Measurements from ENCODE around the gene PRTFDC1. TPM values are rescaled to one million over a fixed set of nuclear protein-coding genes. Genes with fewer than 3 reads are reported as not detected.

The PRTFDC1 gene
- total RNA-seq, 5 donors from 2014 or later (not counting 1 experiment from before 2014, with no cell fraction given) = 0.43 to 1.5 (median 0.76) TPM

DNA sequence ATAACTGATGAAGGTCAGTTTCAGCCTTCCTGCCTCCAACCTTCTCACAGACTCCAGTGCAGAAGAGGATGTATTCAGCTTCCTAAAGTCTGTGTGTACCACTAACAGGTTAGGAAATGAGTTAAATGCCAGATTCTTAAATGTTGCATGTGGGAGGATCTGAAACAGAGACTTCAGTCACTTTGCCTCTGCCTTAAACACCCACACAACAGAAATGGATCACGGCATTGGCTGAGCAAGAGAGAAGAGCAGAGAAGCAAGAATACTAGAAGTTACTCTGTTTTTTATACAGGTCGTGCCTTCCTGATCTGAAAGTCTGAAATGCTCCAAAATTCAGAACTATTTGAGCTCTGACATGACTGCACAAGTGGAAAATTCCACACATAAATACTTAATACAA, 129.8 kb downstream of the PRTFDC1 start:
- Histone ChIP-seq H3K27ac (ENCODE audit: low read length) (no peak overlapping the region), H3K4me1 (ENCODE audit: control insufficient read depth in 1 of 2, extremely low read depth in 1 of 2, insufficient read depth in 2 of 2, low read length in 2 of 2) (peaks cover 0 to 4% of the 10 kb centered on the region in 2 experiments), H3K4me3 (ENCODE audit: control insufficient read depth in 1 of 2, extremely low read depth in 1 of 2, low read length in 1 of 2) (no peak overlapping the region), H3K27me3 (replicated peaks in 1 of 2; ENCODE audit: control insufficient read depth in 2 of 2, extremely low read depth in 1 of 2, insufficient read depth in 2 of 2, low read length in 1 of 2) (no peaks in the 10 kb centered on the region), H3K36me3 (ENCODE audit: control insufficient read depth in 2 of 2, extremely low read depth in 1 of 2, insufficient read depth in 1 of 2, low read length in 1 of 2) (no peaks in the 10 kb centered on the region), H3K9me3 (no peaks in the 10 kb centered on the region)
- no peaks in the 10 kb centered on the region for H3K9me3 Mint-ChIP-seq
- H3K4me1 Mint-ChIP-seq = peaks cover 37 to 44% (median 41%) of the 10 kb centered on the region in 3 donors
- H3K27ac Mint-ChIP-seq = peak overlapping the region; percentile 23 to 56
- POLR2A ChIA-PET = no interaction called here
- no CpG with 5 or more reads among the region's 2 CpGs for WGBS (ENCODE audit: insufficient coverage)
- ATAC-seq (replicated peaks in 1 of 4) (peak in 1 of 4 experiments; percentile 13), DNase-seq (no peak)
- no peaks in the 10 kb centered on the region for H3K36me3 Mint-ChIP-seq
- H3K27me3 Mint-ChIP-seq = no peaks in the 10 kb centered on the region
- CTCF ChIA-PET = no interaction called here
- no peak overlapping the region for H3K4me3 Mint-ChIP-seq

DNA sequence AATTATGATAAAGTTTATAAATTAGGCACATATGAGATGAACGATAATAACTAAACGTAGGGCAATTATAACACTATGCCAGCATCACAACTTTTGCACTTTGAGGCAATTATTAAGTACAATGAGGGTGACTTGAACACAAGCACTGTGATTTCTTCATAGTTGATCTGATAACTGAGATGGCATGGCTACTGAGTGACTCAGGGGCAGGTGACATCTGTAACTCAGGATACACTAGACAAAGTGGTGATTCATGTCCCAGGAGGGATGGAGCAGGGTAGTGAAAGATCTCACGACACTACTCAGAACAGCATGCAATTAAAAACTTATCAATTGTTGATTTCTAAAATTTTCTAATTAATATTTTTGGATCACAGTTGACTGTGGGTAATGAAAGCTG, 130.4 kb downstream of the PRTFDC1 start:
- H3K9me3 ChIP-seq = no peaks in the 10 kb centered on the region
- ATAC-seq (replicated peaks in 1 of 4) = peak in 2 of 4 experiments; percentile 41 to 52
- H3K27ac ChIP-seq (ENCODE audit: low read length) = no peak overlapping the region
- Mint-ChIP-seq H3K4me1 (peaks cover 37 to 44% (median 39%) of the 10 kb centered on the region in 3 donors), H3K27ac (peak overlapping the region in 1 of 2 donors; percentile 56), H3K4me3 (no peak overlapping the region), H3K9me3 (no peaks in the 10 kb centered on the region), H3K36me3 (no peaks in the 10 kb centered on the region), H3K27me3 (no peaks in the 10 kb centered on the region)
- no CpG with 5 or more reads among the region's 3 CpGs for WGBS (ENCODE audit: insufficient coverage)
- no peaks in the 10 kb centered on the region for H3K27me3 ChIP-seq (replicated peaks in 1 of 2; ENCODE audit: control insufficient read depth in 2 of 2, extremely low read depth in 1 of 2, insufficient read depth in 2 of 2, low read length in 1 of 2)
- no peak overlapping the region for H3K4me3 ChIP-seq (ENCODE audit: control insufficient read depth in 1 of 2, extremely low read depth in 1 of 2, low read length in 1 of 2)
- ChIA-PET CTCF (no interaction called here), POLR2A (no interaction called here)
- DNase-seq = no peak
- peaks cover 0 to 4% of the 10 kb centered on the region in 2 experiments for H3K4me1 ChIP-seq (ENCODE audit: control insufficient read depth in 1 of 2, extremely low read depth in 1 of 2, insufficient read depth in 2 of 2, low read length in 2 of 2)
- H3K36me3 ChIP-seq (ENCODE audit: control insufficient read depth in 2 of 2, extremely low read depth in 1 of 2, insufficient read depth in 1 of 2, low read length in 1 of 2) = no peaks in the 10 kb centered on the region

GRCh38 chr10:24816868-24817396, 135.5 kb downstream of the PRTFDC1 start:
- Histone ChIP-seq H3K27ac (ENCODE audit: low read length) (no peak overlapping the region), H3K4me1 (ENCODE audit: control insufficient read depth in 1 of 2, extremely low read depth in 1 of 2, insufficient read depth in 2 of 2, low read length in 2 of 2) (peaks cover 0 to under 1% of the 10 kb centered on the region in 2 experiments), H3K4me3 (ENCODE audit: control insufficient read depth in 1 of 2, extremely low read depth in 1 of 2, low read length in 1 of 2) (no peak overlapping the region), H3K36me3 (ENCODE audit: control insufficient read depth in 2 of 2, extremely low read depth in 1 of 2, insufficient read depth in 1 of 2, low read length in 1 of 2) (no peaks in the 10 kb centered on the region), H3K27me3 (replicated peaks in 1 of 2; ENCODE audit: control insufficient read depth in 2 of 2, extremely low read depth in 1 of 2, insufficient read depth in 2 of 2, low read length in 1 of 2) (no peaks in the 10 kb centered on the region), H3K9me3 (no peaks in the 10 kb centered on the region)
- POLR2A ChIA-PET = no interaction called here
- H3K4me3 Mint-ChIP-seq = no peak overlapping the region
- H3K36me3 Mint-ChIP-seq = no peaks in the 10 kb centered on the region
- DNase-seq (no peak), ATAC-seq (replicated peaks in 1 of 4) (peak in 1 of 4 experiments; percentile 32)
- no peak overlapping the region for H3K27ac Mint-ChIP-seq
- no peaks in the 10 kb centered on the region for H3K9me3 Mint-ChIP-seq
- peaks cover under 1 to 9% (median 7%) of the 10 kb centered on the region in 3 donors for H3K4me1 Mint-ChIP-seq
- CTCF ChIA-PET = interaction anchor here in 1 of 2 donors (0.7 kb wide), 1 partner anchor 89 kb away, joined by 3 read pairs; no protein-coding TSS in a partner anchor
- no peaks in the 10 kb centered on the region for H3K27me3 Mint-ChIP-seq
- WGBS (ENCODE audit: insufficient coverage) = 97% methylated on average over 3 of the region's 6 CpGs

- ChIA-PET POLR2A (interaction anchor here (0.7 kb wide), 2 partner anchors 9 to 941 kb away, joined by 3 read pairs; no protein-coding TSS in a partner anchor), CTCF (interaction anchor here in 1 of 2 donors (0.6 to 0.7 kb wide), 2 partner anchors 13 to 172 kb away, joined by 3 to 4 read pairs; no protein-coding TSS in a partner anchor)
- no peaks in the 10 kb centered on the region for H3K36me3 ChIP-seq (ENCODE audit: control insufficient read depth in 2 of 2, extremely low read depth in 1 of 2, insufficient read depth in 1 of 2, low read length in 1 of 2)
- 40% methylated on average over 1 of the region's 11 CpGs for WGBS (ENCODE audit: insufficient coverage)
- H3K27me3 Mint-ChIP-seq = no peaks in the 10 kb centered on the region
- no peak overlapping the region for H3K27ac ChIP-seq (ENCODE audit: low read length)
- no peak overlapping the region for H3K4me3 ChIP-seq (ENCODE audit: control insufficient read depth in 1 of 2, extremely low read depth in 1 of 2, low read length in 1 of 2)
- H3K27me3 ChIP-seq (replicated peaks in 1 of 2; ENCODE audit: control insufficient read depth in 2 of 2, extremely low read depth in 1 of 2, insufficient read depth in 2 of 2, low read length in 1 of 2) = no peaks in the 10 kb centered on the region
- no peak overlapping the region for H3K4me3 Mint-ChIP-seq
- DNase-seq (no peak), ATAC-seq (replicated peaks in 1 of 4) (peak in 3 of 4 experiments; percentile 50 to 66 (median 59))
- H3K4me1 Mint-ChIP-seq = peaks cover 0 to 3% (median under 1%) of the 10 kb centered on the region in 3 donors
- no peaks in the 10 kb centered on the region for H3K9me3 Mint-ChIP-seq
- no peaks in the 10 kb centered on the region for H3K4me1 ChIP-seq (ENCODE audit: control insufficient read depth in 1 of 2, extremely low read depth in 1 of 2, insufficient read depth in 2 of 2, low read length in 2 of 2)
- H3K9me3 ChIP-seq = no peaks in the 10 kb centered on the region
- H3K36me3 Mint-ChIP-seq = no peaks in the 10 kb centered on the region
- no peak overlapping the region for H3K27ac Mint-ChIP-seq
These were observed 137.7 kb downstream of the PRTFDC1 start for GRCh38 chr10:24814568-24815313.

DNA sequence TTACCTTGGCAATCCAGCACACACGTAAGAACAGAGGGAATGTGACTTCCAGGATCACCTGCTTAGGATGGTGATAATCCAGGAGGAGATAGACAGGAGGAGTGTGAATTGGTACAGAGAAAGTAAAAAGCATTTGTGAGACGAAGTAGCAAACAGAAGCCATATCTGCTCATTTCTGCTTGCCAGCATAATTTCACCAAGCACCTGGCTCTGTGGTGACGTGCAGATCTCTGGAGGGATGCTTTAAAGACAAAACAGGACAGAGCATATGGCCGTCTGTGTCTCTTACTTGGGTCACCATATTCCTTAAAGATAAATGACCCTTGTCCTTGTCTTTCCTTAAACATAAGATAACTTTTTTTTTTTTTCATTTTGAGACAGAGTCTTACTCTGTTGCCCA, 138.6 kb downstream of the PRTFDC1 start:
- Histone ChIP-seq H3K36me3 (ENCODE audit: control insufficient read depth in 2 of 2, extremely low read depth in 1 of 2, insufficient read depth in 1 of 2, low read length in 1 of 2) (no peaks in the 10 kb centered on the region), H3K27me3 (replicated peaks in 1 of 2; ENCODE audit: control insufficient read depth in 2 of 2, extremely low read depth in 1 of 2, insufficient read depth in 2 of 2, low read length in 1 of 2) (no peaks in the 10 kb centered on the region), H3K4me1 (ENCODE audit: control insufficient read depth in 1 of 2, extremely low read depth in 1 of 2, insufficient read depth in 2 of 2, low read length in 2 of 2) (no peaks in the 10 kb centered on the region), H3K4me3 (ENCODE audit: control insufficient read depth in 1 of 2, extremely low read depth in 1 of 2, low read length in 1 of 2) (no peak overlapping the region), H3K27ac (ENCODE audit: low read length) (no peak overlapping the region), H3K9me3 (no peaks in the 10 kb centered on the region)
- ChIA-PET POLR2A (interaction anchor here in 1 of 2 donors (0.7 kb wide), 1 partner anchor 31 kb away, joined by 4 read pairs; no protein-coding TSS in a partner anchor), CTCF (no interaction called here)
- Mint-ChIP-seq H3K36me3 (no peaks in the 10 kb centered on the region), H3K4me3 (no peak overlapping the region), H3K27ac (no peak overlapping the region), H3K27me3 (no peaks in the 10 kb centered on the region), H3K9me3 (no peaks in the 10 kb centered on the region), H3K4me1 (peaks cover 0 to 3% (median 0%) of the 10 kb centered on the region in 3 donors)
- DNase-seq (no peak), ATAC-seq (replicated peaks in 1 of 4) (no peak)
- WGBS (ENCODE audit: insufficient coverage) = 86% methylated on average over 3 of the region's 4 CpGs

DNA sequence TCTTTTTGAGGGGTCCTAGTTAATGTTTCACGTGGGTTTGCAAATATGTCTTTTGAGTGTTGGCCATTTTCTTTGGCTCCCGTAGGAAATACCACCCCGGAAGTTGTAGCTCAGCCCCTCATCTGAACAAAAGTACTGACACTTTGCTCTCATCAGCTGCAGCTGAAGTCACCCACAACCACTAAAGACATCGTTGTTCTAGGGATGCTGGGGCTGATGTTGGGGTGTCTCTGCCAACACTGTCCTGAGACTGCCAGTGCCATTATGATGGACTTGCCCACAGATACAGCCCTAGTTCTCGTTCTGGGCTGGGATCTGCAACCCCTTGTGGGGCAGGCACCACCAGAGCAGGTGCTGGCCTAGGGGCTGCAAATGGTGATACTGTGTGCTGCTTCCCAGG, 146.1 kb downstream of the PRTFDC1 start:
- Mint-ChIP-seq H3K36me3 (no peaks in the 10 kb centered on the region), H3K27ac (no peak overlapping the region), H3K4me1 (no peaks in the 10 kb centered on the region), H3K27me3 (no peaks in the 10 kb centered on the region), H3K4me3 (no peak overlapping the region), H3K9me3 (no peaks in the 10 kb centered on the region)
- DNase-seq (no peak), ATAC-seq (replicated peaks in 1 of 4) (no peak)
- Histone ChIP-seq H3K4me1 (ENCODE audit: control insufficient read depth in 1 of 2, extremely low read depth in 1 of 2, insufficient read depth in 2 of 2, low read length in 2 of 2) (no peaks in the 10 kb centered on the region), H3K9me3 (no peaks in the 10 kb centered on the region), H3K4me3 (ENCODE audit: control insufficient read depth in 1 of 2, extremely low read depth in 1 of 2, low read length in 1 of 2) (no peak overlapping the region), H3K27ac (ENCODE audit: low read length) (no peak overlapping the region), H3K27me3 (replicated peaks in 1 of 2; ENCODE audit: control insufficient read depth in 2 of 2, extremely low read depth in 1 of 2, insufficient read depth in 2 of 2, low read length in 1 of 2) (no peaks in the 10 kb centered on the region), H3K36me3 (ENCODE audit: control insufficient read depth in 2 of 2, extremely low read depth in 1 of 2, insufficient read depth in 1 of 2, low read length in 1 of 2) (no peaks in the 10 kb centered on the region)
- POLR2A ChIA-PET = interaction anchor here in 1 of 2 donors (0.6 kb wide), 1 partner anchor 306 kb away, joined by 4 read pairs; no protein-coding TSS in a partner anchor
- CTCF ChIA-PET = interaction anchor here in 1 of 2 donors (1.0 kb wide), 1 partner anchor 274 kb away, joined by 3 read pairs; no protein-coding TSS in a partner anchor
- WGBS (ENCODE audit: insufficient coverage) = 73% methylated on average over 3 of the region's 5 CpGs
